HL-60 (cell line): ENCODE results near the gene CDIPT.

Experiments used
- DNase-seq, 2 experiments: peaks; one replicate each; pipeline ENCODE4 v3.0.0-alpha.2; 2010 to 2020; ENCODE audit warnings: low read depth in 1 of 2, low spot score in 1 of 2
- H3K27ac ChIP-seq: fragments of 250-450 bp; sonication (Bioruptor Pico); replicated peaks from 2 replicates; pipeline ENCODE4 v1.5.1; 2020; ENCODE audit warnings: mild to moderate bottlenecking, moderate library complexity
- H3K27me3 ChIP-seq: fragments of 250-450 bp; sonication (Bioruptor Pico); 2 replicates; pipeline ENCODE4 v1.5.1; 2021; ENCODE audit warnings: mild to moderate bottlenecking, moderate library complexity; ENCODE audit not compliant: insufficient read depth, poor library complexity, severe bottlenecking
- H3K4me3 ChIP-seq: replicated peaks from 2 replicates; pipeline ENCODE4 v1.5.1; 2011; ENCODE audit warnings: mild to moderate bottlenecking, control low read depth, low read length; ENCODE audit not compliant: insufficient read depth
- CTCF ChIP-seq: IDR thresholded peaks from one replicate; pipeline ENCODE4 v1.5.1; 2011; ENCODE audit warnings: low read length, control low read depth, inconsistent platforms; ENCODE audit not compliant: insufficient read depth
- GABPA ChIP-seq: IDR thresholded peaks from 2 replicates; pipeline ENCODE4 v1.6.1; 2012; ENCODE audit warnings: low read depth
- POLR2AphosphoS5 ChIP-seq: IDR thresholded peaks from 2 replicates; pipeline ENCODE4 v1.6.1; 2012; ENCODE audit warnings: low read depth
- REST ChIP-seq: IDR thresholded peaks from 2 replicates; pipeline ENCODE4 v1.6.1; 2012; ENCODE audit warnings: low read depth; ENCODE audit not compliant: insufficient replicate concordance
- SPI1 ChIP-seq: IDR thresholded peaks from 2 replicates; pipeline ENCODE4 v1.6.1; 2012; ENCODE audit warnings: low read depth, mild to moderate bottlenecking, borderline replicate concordance

CDIPT gene

GRCh38 chr16:29816694-29817441 lies 46.2 kb downstream of the CDIPT start:
- peak; percentile 67 to 77 for DNase-seq
- Histone ChIP-seq H3K27me3 (no peaks in the 10 kb centered on the region), H3K4me3 (peak overlapping the region; percentile 78), H3K27ac (peak overlapping the region; percentile 93)
- peak; percentile 24; the same call in 1 of the 2 replicates for TF ChIP-seq SPI1
- TF ChIP-seq POLR2AphosphoS5: no peak
- TF ChIP-seq CTCF: peak; percentile 13

- peak within 1 kb of the TSS; percentile 93 for H3K27ac ChIP-seq
- no peak for TF ChIP-seq REST
- peak; percentile 93 for TF ChIP-seq CTCF
- peak; percentile 81; the same call in 1 of the 2 replicates for TF ChIP-seq SPI1
- TF ChIP-seq POLR2AphosphoS5: peak; percentile 88
- peak within 1 kb of the TSS; percentile 78 for H3K4me3 ChIP-seq
- H3K27me3 ChIP-seq: no peaks in the 10 kb centered on the region
- DNase-seq: peak; percentile 99
These were observed 47.0 kb downstream of the CDIPT start, which contains the start of gene PAGR1 for GRCh38 chr16:29815793-29816693. TSS of gene PAGR1 (plus strand) at chr16:29816152. CDS start at chr16:29816526, 374 bp downstream.

DNA sequence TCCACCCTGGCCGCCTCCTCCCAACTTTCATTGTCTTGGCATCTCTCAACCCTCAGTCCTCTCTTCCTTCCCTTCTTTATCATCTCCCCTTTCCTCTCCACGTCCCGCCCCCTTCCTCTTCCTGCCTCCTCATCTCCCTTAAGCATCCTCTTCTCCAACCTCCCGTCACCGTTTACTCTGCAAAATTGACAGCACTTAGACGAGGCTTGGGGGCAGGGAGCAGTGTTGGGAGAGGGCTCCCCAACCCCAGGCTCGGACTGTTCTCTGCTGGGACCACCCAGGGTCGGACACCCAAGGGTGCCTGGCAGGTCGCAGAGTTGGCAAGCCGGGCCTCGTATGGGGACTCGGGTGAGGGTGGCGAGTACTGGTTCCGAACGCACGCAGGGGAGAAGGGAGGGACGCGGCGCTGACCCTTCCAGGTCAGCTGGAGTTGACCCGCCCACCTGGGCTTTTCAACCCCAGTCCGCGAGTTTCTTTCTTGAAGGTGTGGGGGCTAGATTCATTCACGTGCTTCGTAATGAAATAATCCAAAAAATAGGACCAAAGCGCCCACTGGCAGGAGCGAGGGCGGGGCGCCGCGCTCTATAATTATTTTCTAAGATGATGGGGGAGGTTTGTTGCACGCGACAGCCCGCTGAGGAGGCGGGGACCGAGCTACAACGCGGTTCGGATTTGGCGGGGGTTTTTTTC lies 47.8 kb downstream of the CDIPT start:
- TF ChIP-seq CTCF: no peak
- no peak for TF ChIP-seq GABPA
- no peak for TF ChIP-seq REST
- no peak for TF ChIP-seq SPI1
- no peak for TF ChIP-seq POLR2AphosphoS5
- Histone ChIP-seq H3K27me3 (no peaks in the 10 kb centered on the region), H3K4me3 (peak overlapping the region; percentile 78), H3K27ac (peak overlapping the region; percentile 93)
- no peak for DNase-seq
